Measurements from ENCODE around the gene CHKA. TPM values are rescaled to one million over a fixed set of nuclear protein-coding genes. Genes with fewer than 3 reads are reported as not detected.

Gene CHKA
- total and polyA plus RNA-seq, 9 of the 15 experiments (the other 6 are each of a cell fraction or from before 2014, with no cell fraction given) = 3.6 to 37.0 (median 30.2) TPM

- TF ChIP-seq ATF1 (CRISPR knock-in tag; IDR thresholded peaks at IDR 0.05) (no peak), ATF1 (tag; IDR thresholded peaks at IDR 0.05) (no peak), MTA1 (IDR thresholded peaks at IDR 0.05; ENCODE audit: borderline replicate concordance) (no peak), FOXK2 (conservative IDR thresholded peaks at IDR 0.05 in 1 of 2, IDR thresholded peaks at IDR 0.05 in 1 of 2; ENCODE audit: low read depth in 2 of 2) (no peak), MYC (IDR thresholded peaks at IDR 0.05; ENCODE audit: low read depth, low read length) (peak; percentile 48; the same call in 1 of the 2 replicates), MYC (CRISPR knock-in tag; IDR thresholded peaks at IDR 0.05; ENCODE audit: borderline replicate concordance, low read depth) (no peak), E2F6 (IDR thresholded peaks at IDR 0.05; ENCODE audit: borderline replicate concordance in 1 of 2, extremely low read depth in 1 of 2, insufficient read depth in 1 of 2, insufficient read length in 1 of 2, low read depth in 1 of 2, low read length in 1 of 2, poor library complexity in 1 of 2, severe bottlenecking in 1 of 2) (peak in 1 of 2 experiments; percentile 21), SMARCA4 (IDR thresholded peaks at IDR 0.05) (no peak; the same call in 1 of the 2 replicates), CBX3 (IDR thresholded peaks at IDR 0.05; ENCODE audit: borderline replicate concordance in 1 of 2, low read length in 2 of 2) (peak in 1 of 2 experiments; percentile 73; a peak in 2 of 3 replicates), PTBP1 (IDR thresholded peaks at IDR 0.05; ENCODE audit: low read depth, low read length) (0 out of 2 replicates have a peak, but pooled peaks have one; percentile 79), ATF2 (CRISPR knock-in tag; IDR thresholded peaks at IDR 0.05) (no peak), TAF7 (tag; IDR thresholded peaks at IDR 0.05) (no peak), HMG20A (CRISPR knock-in tag; conservative IDR thresholded peaks at IDR 0.05) (no peak), CREM (IDR thresholded peaks at IDR 0.05; ENCODE audit: low read depth) (peak; percentile 45; the same call in 1 of the 2 replicates), RBM17 (IDR thresholded peaks at IDR 0.05; ENCODE audit: borderline replicate concordance, low read depth, low read length) (no peak), LEF1 (IDR thresholded peaks at IDR 0.05) (peak; percentile 81; the same call in 1 of the 2 replicates), JUND (IDR thresholded peaks at IDR 0.05; ENCODE audit: borderline replicate concordance, low read depth, low read length) (no peak), JUND (tag; IDR thresholded peaks at IDR 0.05; ENCODE audit: borderline replicate concordance, low read depth, low read length) (no peak; the same call in 2 of the 3 replicates), BCOR (IDR thresholded peaks at IDR 0.05) (peak; percentile 71), HMGXB4 (CRISPR knock-in tag; IDR thresholded peaks at IDR 0.05) (no peak), SP2 (IDR thresholded peaks at IDR 0.05; ENCODE audit: extremely low read depth, low read depth, low read length, poor library complexity, severe bottlenecking) (no peak), HDAC1 (IDR thresholded peaks at IDR 0.05) (peak in 1 of 2 experiments; percentile 42; a peak in 1 of 4 replicates)
These were observed 21.4 kb downstream of the CHKA start (continued) for GRCh38 chr11:68099474-68100405.
